DND-41 (cell line): Measurements from ENCODE around the gene GORASP2.

Experiments used
- ATAC-seq: fragments of 200-7000 bp; cut with Tn5 transposase; 3 replicates; pipeline ENCODE4 v1.9.1; 2021; ENCODE audit warnings: low read depth; ENCODE audit not compliant: insufficient read depth
- DNase-seq: peaks from one replicate; pipeline ENCODE4 v3.0.0-alpha.2; 2020
- H2AFZ ChIP-seq: 2 replicates; pipeline ENCODE4 v1.6.0; 2012; ENCODE audit warnings: low read depth, low read length
- H3K27ac ChIP-seq: 2 replicates; pipeline ENCODE4 v1.5.1; 2012; ENCODE audit warnings: low read length, inconsistent platforms
- H3K27me3 ChIP-seq: fragments of 200-600 bp; sonication (generic); 2 replicates; pipeline ENCODE4 v1.6.0; 2012; ENCODE audit warnings: low read length, mild to moderate bottlenecking, inconsistent platforms; ENCODE audit not compliant: insufficient read depth, poor library complexity
- H3K36me3 ChIP-seq: 2 replicates; pipeline ENCODE4 v1.5.1; 2012; ENCODE audit warnings: low read length, inconsistent platforms; ENCODE audit not compliant: insufficient read depth
- H3K4me1 ChIP-seq: 2 replicates; pipeline ENCODE4 v1.5.1; 2012; ENCODE audit warnings: mild to moderate bottlenecking, low read length; ENCODE audit not compliant: insufficient read depth
- H3K4me2 ChIP-seq: 2 replicates; pipeline ENCODE4 v1.6.0; 2012; ENCODE audit warnings: mild to moderate bottlenecking, moderate library complexity, low read length, inconsistent platforms; ENCODE audit not compliant: insufficient read depth
- H3K4me3 ChIP-seq, 2 experiments: fragments of 200-600 bp in 1 of 2; shearing (Covaris generic) in 1 of 2; 2 replicates each; pipeline ENCODE4 v1.5.1; 2012 to 2016; ENCODE audit warnings: inconsistent platforms in 2 of 2, low read length in 2 of 2, mild to moderate bottlenecking in 2 of 2, low read depth in 1 of 2, moderate library complexity in 1 of 2
- H3K79me2 ChIP-seq: 2 replicates; pipeline ENCODE4 v1.6.0; 2012; ENCODE audit warnings: low read length, inconsistent platforms; ENCODE audit not compliant: insufficient read depth
- H3K9ac ChIP-seq: 2 replicates; pipeline ENCODE4 v1.6.0; 2012; ENCODE audit warnings: low read depth, mild to moderate bottlenecking, inconsistent platforms, low read length, moderate library complexity
- H3K9me3 ChIP-seq: 2 replicates; pipeline ENCODE4 v1.5.1; 2012; ENCODE audit warnings: low read length, moderate library complexity, mild to moderate bottlenecking, inconsistent platforms; ENCODE audit not compliant: insufficient read depth, severe bottlenecking
- H4K20me1 ChIP-seq: 2 replicates; pipeline ENCODE4 v1.6.0; 2012; ENCODE audit warnings: low read length; ENCODE audit not compliant: insufficient read depth
- CTCF ChIP-seq: IDR thresholded peaks from 2 replicates; pipeline ENCODE4 v1.5.1; 2012; ENCODE audit warnings: borderline replicate concordance, low read length, moderate library complexity, mild to moderate bottlenecking; ENCODE audit not compliant: poor library complexity, severe bottlenecking; ENCODE audit errors: extremely low read depth
- EZH2 ChIP-seq: IDR thresholded peaks from 3 replicates; pipeline ENCODE4 v1.6.1; 2012; ENCODE audit warnings: borderline replicate concordance, low read depth, mild to moderate bottlenecking, moderate library complexity, low read length, inconsistent platforms; ENCODE audit not compliant: severe bottlenecking

GORASP2 gene

GRCh38 chr2:170883683-170884082 is 45.4 kb upstream of the GORASP2 start:
- peaks cover 2% of the 10 kb centered on the region for H3K4me1 ChIP-seq
- no peaks in the 10 kb centered on the region for H3K27me3 ChIP-seq
- H3K36me3 ChIP-seq = no peaks in the 10 kb centered on the region
- H3K4me3 ChIP-seq = no peak overlapping the region
- no peak for TF ChIP-seq EZH2
- TF ChIP-seq CTCF = no peak
- no peak overlapping the region for H3K4me2 ChIP-seq
- H3K9me3 ChIP-seq = no peaks in the 10 kb centered on the region
- no peaks in the 10 kb centered on the region for H4K20me1 ChIP-seq
- H3K9ac ChIP-seq = no peak overlapping the region
- H3K27ac ChIP-seq = no peak overlapping the region
- ATAC-seq = no peak
- H3K79me2 ChIP-seq = no peaks in the 10 kb centered on the region
- no peak overlapping the region for H2AFZ ChIP-seq
- DNase-seq = no peak

- H3K9me3 ChIP-seq = no peaks in the 10 kb centered on the region
- no peaks in the 10 kb centered on the region for H3K79me2 ChIP-seq
- no peak overlapping the region for H3K4me3 ChIP-seq
- no peak overlapping the region for H3K4me2 ChIP-seq
- H3K36me3 ChIP-seq = no peaks in the 10 kb centered on the region
- no peak overlapping the region for H2AFZ ChIP-seq
- H3K27ac ChIP-seq = no peak overlapping the region
- H4K20me1 ChIP-seq = no peaks in the 10 kb centered on the region
- DNase-seq = no peak
- H3K4me1 ChIP-seq = no peaks in the 10 kb centered on the region
- H3K27me3 ChIP-seq = no peaks in the 10 kb centered on the region
- no peak for ATAC-seq
- no peak overlapping the region for H3K9ac ChIP-seq
- TF ChIP-seq CTCF = no peak
- TF ChIP-seq EZH2 = no peak
Measured at GRCh38 chr2:170885130-170885791, 43.8 kb upstream of the GORASP2 start.

GRCh38 chr2:170886386-170886785 is 42.7 kb upstream of the GORASP2 start:
- no peaks in the 10 kb centered on the region for H3K9me3 ChIP-seq
- no peak for TF ChIP-seq EZH2
- no peak for TF ChIP-seq CTCF
- ATAC-seq = no peak; the same call in 2 of the 3 replicates
- H3K4me3 ChIP-seq = no peak overlapping the region
- H4K20me1 ChIP-seq = no peaks in the 10 kb centered on the region
- no peak overlapping the region for H3K27ac ChIP-seq
- no peak overlapping the region for H2AFZ ChIP-seq
- no peaks in the 10 kb centered on the region for H3K27me3 ChIP-seq
- H3K4me1 ChIP-seq = no peaks in the 10 kb centered on the region
- H3K79me2 ChIP-seq = no peaks in the 10 kb centered on the region
- H3K36me3 ChIP-seq = no peaks in the 10 kb centered on the region
- H3K9ac ChIP-seq = no peak overlapping the region
- no peak overlapping the region for H3K4me2 ChIP-seq
- DNase-seq = no peak

- Histone ChIP-seq H3K9me3 (no peaks in the 10 kb centered on the region), H3K79me2 (no peaks in the 10 kb centered on the region), H3K4me1 (no peaks in the 10 kb centered on the region), H3K4me3 (no peak overlapping the region), H2AFZ (no peak overlapping the region), H3K27me3 (no peaks in the 10 kb centered on the region), H3K4me2 (no peak overlapping the region), H3K9ac (no peak overlapping the region), H3K27ac (no peak overlapping the region), H4K20me1 (no peaks in the 10 kb centered on the region), H3K36me3 (no peaks in the 10 kb centered on the region)
- DNase-seq = no peak
- ATAC-seq = no peak
- no peak for TF ChIP-seq EZH2
- TF ChIP-seq CTCF = no peak
Measured at GRCh38 chr2:170887496-170887895, 41.6 kb upstream of the GORASP2 start.
